Stimulated activated CD8-positive, alpha-beta memory T cell treated with anti-CD3 and anti-CD28 coated beads, Interleukin-4, amount 100 ng/mL, for 24 hours (primary cell): ENCODE measurements around the gene KLF9.

Experiments used
- DNase-seq: peaks from one replicate; pipeline ENCODE4 v3.0.0-alpha.2; 2020; ENCODE audit warnings: low read depth

KLF9 gene

GRCh38 chr9:70413799-70414775 lies at the start of gene KLF9:
Gene KLF9, minus strand, starts transcription at chr9:70414657. Its CDS starts 1,294 bp downstream, at chr9:70413363.
- peak; percentile 82 for DNase-seq

- DNase-seq, result no peak
Measured at GRCh38 chr9:70463877-70464276, 49.4 kb upstream of the KLF9 start.

- no peak for DNase-seq
Measured at GRCh38 chr9:70462300-70462699, 47.8 kb upstream of the KLF9 start.

GRCh38 chr9:70457235-70457634 lies 42.8 kb upstream of the KLF9 start:
- no peak for DNase-seq

GRCh38 chr9:70455993-70456704 lies 41.7 kb upstream of the KLF9 start:
- no peak for DNase-seq

GRCh38 chr9:70452365-70452764 lies 37.9 kb upstream of the KLF9 start:
- no peak for DNase-seq

GRCh38 chr9:70451765-70452164 lies 37.3 kb upstream of the KLF9 start:
- no peak for DNase-seq

GRCh38 chr9:70450738-70451137 lies 36.3 kb upstream of the KLF9 start:
- DNase-seq, result no peak

- DNase-seq, result no peak
Measured at GRCh38 chr9:70449461-70449860, 35.0 kb upstream of the KLF9 start.

- DNase-seq, result no peak
Measured at GRCh38 chr9:70448919-70449318, 34.5 kb upstream of the KLF9 start.

GRCh38 chr9:70444904-70445303 lies 30.4 kb upstream of the KLF9 start:
- no peak for DNase-seq

- no peak for DNase-seq
Measured at GRCh38 chr9:70442328-70442848, 27.9 kb upstream of the KLF9 start.

GRCh38 chr9:70441622-70442021 lies 27.2 kb upstream of the KLF9 start:
- no peak for DNase-seq

GRCh38 chr9:70439991-70440706 lies 25.7 kb upstream of the KLF9 start:
- no peak for DNase-seq

GRCh38 chr9:70438341-70438928 lies 24.0 kb upstream of the KLF9 start:
- DNase-seq, result no peak

GRCh38 chr9:70435948-70436347 lies 21.5 kb upstream of the KLF9 start:
- DNase-seq, result no peak

- no peak for DNase-seq
Measured at GRCh38 chr9:70429899-70430298, 15.4 kb upstream of the KLF9 start.

GRCh38 chr9:70428781-70429180 lies 14.3 kb upstream of the KLF9 start:
- DNase-seq, result no peak

- DNase-seq, result no peak
Measured at GRCh38 chr9:70427161-70427945, 12.9 kb upstream of the KLF9 start.

- no peak for DNase-seq
Measured at GRCh38 chr9:70425192-70425591, 10.7 kb upstream of the KLF9 start.
